HG03342 (cell line): ENCODE measurements around the gene VKORC1L1.
"Not testable (repeated sequence)": the region's sequence is repeated elsewhere in the genome, so short reads cannot be mapped to it uniquely, and the experiment has no call there.

Experiments
- ATAC-seq: cut with Tn5 transposase; IDR thresholded peaks from one replicate; pipeline ENCODE4 v1.9.1; 2021; ENCODE audit warnings: mild to moderate bottlenecking, moderate library complexity; ENCODE audit not compliant: unreplicated experiment

VKORC1L1 gene

DNA sequence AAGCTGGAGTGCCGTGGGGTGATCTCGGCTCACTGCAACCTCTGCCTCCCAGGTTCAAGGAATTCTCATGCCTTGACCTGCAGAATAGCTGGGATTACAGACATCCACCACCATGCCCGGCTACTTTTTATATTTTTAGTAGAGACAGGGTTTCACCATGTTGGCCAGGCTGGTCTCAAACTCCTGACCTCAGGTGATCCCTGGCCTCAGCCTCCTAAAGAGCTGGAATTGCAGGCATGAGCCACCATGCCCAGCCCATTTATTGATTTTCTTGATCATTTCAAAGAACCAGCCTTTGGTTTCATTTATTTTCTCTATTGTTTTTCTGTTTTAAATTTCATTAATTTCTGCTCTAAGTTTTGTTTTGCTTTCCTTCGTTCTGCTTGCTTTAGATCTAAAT, 58.8 kb downstream of the VKORC1L1 start:
- no peak for ATAC-seq

DNA sequence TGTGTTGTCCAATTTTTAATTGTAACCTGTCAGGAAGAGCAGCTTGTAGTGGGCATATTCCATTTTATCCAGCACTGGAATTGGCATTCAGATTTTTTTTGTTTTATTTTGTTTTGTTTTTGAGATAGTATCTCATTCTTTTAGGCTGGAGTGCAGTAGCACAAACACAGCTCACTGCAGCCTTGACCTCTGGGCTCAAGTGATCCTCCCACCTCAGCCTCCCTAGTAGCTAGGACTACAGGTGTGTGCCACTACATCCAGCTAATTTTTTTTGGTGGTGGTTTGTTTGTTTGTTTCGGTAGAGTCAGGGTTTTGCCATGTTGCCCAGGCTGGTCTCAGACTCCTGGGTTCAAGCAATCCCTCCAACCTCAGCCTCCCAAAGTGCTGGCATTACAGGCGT, 64.4 kb downstream of the VKORC1L1 start:
- no peak for ATAC-seq

DNA sequence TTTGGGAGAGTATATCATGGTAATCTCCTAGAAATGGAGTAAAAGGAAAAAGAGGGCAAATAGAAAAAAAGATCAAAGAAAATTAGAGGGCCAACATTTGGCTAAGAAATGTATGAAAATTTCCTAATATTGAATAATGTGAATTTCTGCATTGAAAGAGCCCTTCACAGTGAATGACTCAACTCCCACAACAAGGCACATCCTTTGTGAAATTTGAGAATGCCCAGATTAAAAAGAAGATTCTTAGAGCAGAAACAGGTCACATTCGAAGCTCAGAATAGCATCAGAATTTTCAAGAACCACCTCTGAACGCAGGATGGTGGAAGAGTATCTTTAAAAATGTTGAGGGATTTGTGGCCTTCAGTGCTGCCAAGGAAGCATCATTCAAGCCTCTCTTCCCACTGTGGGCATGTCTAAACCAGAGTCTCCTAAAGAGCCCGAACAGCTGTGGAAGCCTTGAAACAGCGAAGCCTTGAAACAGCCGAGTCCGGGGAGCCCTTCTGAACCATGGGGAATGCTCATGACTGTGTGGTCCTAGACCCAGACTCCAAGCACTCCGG, 65.5 kb downstream of the VKORC1L1 start:
- no peak for ATAC-seq

DNA sequence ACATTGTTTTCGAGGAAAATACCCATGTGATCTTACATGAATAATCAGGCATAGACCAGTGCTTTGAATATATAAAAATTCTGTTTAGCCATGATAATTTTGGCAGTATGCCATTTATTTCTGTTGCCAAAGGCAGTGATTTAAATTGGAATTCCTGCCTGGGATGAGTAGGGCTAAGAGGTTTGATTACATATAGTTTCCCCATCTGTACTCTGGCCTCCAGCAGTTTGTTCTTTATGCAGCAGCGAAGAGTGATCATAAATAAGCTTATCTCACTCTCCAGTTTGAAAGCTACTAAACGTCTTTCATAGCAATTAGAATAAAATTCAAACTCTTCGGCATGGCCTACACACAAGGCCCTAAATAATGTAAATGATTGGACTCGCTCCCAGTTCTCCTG, 72.9 kb downstream of the VKORC1L1 start:
- not testable (repeated sequence) for ATAC-seq

DNA sequence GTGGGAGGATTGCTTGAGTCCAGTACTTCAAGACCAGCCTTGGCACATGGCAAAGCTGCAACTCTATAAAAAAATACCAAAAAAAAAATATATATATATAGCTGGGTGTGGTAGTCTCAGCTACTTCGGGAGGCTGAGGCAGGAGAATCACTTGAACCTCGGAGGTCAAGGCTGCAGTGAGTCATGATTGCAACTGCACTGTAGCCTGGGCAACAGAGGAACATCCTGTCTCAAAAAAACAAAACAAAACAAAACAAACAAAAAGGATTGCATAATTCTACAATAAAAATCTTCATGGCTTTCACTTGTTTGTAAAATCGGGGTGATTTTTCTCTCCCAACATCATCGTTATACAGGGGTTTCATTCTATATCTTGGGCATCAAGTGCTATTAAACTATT, 74.0 kb downstream of the VKORC1L1 start:
- ATAC-seq: no peak

DNA sequence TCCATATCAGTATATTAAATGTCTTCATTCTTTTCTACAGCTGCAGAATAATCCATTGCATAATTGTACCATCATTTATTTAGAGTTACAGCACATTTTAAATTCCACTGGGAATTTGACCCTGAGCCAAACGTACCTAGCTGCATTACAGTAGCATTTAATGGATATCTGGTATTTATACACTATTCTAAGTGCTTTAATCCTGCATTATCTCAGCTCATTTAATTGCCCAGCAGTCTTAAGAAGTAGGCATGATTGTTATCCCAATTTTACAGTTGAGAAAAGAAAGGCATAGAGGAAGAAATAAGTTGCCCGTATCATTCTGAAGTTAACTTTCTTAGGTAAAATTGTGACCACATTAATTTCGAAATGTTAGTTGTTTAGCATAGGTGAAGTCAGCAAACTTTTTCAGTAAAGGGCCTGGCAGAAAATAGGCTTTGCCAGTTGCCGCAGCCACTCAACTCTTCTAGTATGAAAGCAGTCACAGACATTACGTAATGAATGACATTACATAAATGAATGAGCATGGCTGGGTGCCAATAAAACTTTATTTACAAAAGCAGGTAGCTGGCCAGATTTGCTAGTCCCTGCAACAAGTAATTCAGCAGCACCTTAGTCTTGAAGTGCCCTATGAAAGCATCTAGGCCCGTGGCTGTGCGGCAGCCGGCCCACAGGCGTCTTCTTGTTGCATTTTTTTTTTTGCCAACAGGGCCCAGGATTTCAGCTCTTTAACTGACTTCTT, 79.1 kb downstream of the VKORC1L1 start:
- ATAC-seq: no peak

DNA sequence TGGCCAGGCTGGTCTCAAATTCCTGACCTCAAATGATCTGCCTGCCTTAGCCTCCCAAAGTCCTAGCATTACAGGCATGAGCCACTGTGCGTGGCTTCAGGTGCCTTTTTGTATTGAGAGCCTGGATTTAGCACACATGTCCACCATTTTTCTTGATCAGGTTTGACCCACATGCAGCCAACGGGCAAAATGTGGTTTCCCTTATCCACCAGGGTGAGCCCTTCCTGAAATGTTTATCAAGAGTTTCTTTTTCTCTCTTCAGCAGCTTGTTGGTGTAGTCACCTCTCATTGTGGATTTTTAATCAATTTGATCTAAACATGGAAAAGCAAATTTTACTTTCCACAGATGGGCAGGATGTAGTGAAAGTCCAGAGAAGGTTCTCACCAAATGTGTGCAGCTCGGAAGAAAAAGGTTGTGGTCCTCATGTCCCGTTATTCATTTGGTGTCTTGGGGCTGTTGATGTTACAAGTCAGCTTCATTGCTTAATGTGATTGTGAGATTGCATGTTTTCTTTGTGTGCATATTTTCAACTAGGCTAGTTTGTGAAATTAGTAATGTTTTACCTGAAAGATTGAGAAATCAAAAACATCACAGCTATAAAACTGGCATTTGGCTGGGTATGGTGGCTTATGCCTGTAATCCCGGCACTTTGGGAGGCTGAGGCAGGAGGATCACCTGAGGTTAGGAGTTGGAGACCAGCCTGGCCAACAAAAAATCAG, 80.3 kb downstream of the VKORC1L1 start:
- ATAC-seq: no peak

DNA sequence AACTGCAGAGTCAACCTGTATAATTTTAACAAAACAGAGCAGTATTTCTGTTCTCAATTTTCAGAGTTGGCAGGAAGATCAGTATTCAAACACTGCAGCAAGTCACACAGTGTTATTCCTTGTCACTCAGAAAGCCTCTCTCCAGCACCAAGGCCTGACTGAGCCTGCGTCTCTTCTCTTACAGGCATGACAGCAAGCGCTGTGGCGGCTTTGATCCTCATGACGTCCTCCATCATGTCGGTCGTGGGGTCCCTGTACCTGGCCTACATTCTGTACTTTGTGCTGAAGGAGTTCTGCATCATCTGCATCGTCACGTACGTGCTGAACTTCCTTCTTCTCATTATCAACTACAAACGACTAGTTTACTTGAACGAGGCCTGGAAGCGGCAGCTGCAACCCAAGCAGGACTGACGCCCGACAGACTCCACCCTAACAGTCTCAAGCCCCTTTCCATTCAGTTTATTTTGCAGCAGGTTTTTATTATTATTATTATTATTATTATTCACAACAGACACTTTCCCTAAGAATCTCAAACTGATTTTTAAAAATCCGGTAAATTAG, 81.1 kb downstream of the VKORC1L1 start:
- ATAC-seq: no peak

DNA sequence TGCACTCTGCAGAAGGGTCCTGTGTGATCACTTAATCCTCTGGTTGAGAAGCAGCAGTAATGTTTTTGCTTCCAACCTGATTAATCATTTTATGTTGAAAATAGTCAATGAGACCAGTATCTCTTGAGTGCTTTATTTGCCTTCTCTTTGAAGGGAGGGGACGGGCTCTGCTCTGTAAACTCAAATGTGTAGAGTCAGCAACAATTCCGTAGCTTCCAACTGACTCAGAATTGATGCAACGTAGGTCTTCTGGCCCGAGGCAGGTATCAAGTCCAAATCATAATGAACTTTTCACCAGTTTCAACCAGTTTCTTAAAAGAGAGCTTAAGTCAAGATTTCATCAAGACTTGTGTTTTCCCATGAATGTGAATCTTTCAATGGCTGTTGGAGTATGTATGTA, 82.8 kb downstream of the VKORC1L1 start:
- ATAC-seq: no peak

DNA sequence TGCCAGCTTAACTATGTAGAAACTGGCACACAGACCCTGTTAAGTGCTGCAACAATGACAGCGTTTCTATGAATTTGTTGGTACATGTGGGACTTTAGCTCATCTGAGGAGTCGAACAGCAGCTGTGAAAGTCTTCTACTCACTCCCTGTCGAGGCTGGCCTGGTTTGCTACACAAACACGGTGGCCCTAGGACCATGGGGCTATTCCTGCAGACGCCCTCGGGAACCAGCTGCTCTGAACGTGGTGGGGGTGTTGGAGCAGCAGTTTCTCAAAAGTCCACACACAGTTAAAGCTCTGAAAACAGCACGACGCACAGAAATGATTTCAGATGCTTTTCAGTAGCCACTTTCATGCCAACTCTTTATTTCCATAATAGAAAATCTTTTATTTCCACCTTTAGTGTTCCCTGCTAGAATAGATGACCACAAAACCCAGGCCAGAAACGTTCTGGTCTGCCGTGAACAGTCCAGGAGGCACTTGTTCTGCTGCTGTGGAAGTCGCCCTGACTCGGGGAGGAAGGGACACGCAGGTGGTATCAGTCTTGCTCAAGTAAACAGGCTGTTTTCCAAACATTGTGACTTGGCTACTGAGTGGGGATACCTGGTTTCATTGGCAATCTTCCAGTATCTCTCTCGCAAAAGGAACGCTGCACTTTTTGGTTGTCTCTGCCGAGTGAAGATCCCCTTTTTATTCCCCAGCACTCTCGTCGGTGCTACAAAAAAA, 87.6 kb downstream of the VKORC1L1 start:
- ATAC-seq: no peak

DNA sequence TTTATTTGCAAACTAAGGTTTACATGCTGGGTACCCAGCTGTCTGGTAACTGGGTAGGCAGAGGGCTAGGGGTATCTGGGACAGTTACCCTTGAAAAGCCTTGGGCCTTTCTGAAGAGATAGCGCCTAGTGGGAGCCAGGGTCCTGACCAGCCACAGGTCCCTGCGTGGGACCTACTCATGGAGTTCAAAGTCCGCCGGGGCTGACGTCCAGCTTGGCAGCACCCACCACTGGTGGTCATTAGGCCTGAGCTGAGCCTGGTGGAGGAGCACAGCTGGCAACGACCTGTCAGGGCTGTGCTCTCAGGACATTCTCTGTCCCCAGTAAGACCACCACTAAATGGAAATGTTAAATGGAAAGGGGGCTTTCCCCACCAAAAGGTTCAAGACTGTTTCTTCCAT, 89.2 kb downstream of the VKORC1L1 start:
- ATAC-seq: no peak

DNA sequence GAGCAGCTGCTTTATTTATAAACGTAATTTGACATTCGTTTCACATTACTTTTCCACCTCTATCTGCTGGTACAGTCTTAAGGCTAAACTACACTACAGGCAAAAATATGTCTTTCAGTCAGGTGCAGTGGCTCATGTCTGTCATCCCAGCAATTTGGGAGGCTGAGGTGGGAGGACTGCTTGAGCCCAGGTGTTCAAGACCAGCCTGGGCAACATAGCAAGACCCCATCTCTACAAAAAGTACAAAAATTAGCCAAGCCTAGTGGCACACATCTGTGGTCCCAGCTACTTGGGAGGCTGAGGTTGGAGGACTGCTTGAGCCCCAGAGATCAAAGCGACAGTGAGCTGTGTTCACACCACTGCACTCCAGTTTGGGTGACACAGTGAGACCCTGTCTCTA, 91.8 kb downstream of the VKORC1L1 start:
- not testable (repeated sequence) for ATAC-seq

DNA sequence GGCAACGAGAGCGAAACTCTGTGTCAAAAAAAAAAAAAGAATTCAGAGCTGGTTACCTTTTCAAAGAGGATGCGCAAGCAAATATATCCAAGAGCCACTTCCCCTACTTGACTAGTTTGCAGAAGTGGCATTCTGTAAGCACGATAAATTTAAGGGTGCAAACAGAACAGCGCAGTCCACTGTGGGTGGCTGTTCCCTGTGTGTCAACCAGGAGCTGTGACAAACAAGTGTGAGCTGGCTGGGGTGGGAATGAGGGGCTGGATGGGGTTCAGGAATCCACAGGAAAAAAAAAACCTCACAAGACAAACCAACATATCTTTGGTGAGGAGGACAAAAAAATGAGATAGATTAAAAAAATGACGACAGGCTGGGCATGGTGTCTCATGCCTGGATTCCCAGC, 93.3 kb downstream of the VKORC1L1 start:
- no peak for ATAC-seq

DNA sequence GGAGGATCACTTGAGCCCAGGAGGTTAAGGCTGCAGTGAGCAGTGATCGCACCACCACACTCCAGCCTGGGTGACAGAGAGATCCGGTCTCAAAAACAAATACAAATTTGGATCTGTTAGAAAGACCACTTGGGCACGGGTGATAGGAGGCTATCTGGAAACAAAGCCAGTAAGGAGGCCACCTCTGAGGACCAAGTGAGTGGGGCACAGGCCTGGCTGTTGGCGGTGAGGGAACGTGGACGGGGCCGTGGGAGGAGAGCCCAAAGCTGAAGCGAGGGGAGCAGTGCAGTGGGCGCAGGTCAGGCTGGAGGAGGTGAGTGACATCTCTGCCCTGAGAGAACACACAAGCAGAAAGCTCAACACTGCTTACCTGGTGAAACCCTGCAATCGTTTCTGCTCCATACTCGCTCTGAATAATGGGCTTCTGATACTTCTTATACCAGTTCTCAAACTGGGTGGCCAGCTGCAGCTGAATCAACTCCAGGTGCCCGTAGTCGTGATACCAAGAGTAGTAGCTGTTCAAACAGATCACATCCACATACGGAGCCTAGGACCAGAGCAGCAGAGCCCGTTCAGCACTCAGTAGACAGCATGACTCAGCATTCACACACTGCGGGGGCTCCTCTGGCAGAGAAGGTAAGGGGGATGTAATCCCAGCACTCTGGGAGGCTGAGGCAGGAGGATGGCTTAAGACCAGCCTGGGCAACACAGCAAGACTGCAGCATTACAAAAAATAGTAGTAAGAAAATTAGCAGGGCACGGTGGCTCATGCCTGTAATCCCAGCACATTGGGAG, 94.7 kb downstream of the VKORC1L1 start:
- ATAC-seq: no peak

DNA sequence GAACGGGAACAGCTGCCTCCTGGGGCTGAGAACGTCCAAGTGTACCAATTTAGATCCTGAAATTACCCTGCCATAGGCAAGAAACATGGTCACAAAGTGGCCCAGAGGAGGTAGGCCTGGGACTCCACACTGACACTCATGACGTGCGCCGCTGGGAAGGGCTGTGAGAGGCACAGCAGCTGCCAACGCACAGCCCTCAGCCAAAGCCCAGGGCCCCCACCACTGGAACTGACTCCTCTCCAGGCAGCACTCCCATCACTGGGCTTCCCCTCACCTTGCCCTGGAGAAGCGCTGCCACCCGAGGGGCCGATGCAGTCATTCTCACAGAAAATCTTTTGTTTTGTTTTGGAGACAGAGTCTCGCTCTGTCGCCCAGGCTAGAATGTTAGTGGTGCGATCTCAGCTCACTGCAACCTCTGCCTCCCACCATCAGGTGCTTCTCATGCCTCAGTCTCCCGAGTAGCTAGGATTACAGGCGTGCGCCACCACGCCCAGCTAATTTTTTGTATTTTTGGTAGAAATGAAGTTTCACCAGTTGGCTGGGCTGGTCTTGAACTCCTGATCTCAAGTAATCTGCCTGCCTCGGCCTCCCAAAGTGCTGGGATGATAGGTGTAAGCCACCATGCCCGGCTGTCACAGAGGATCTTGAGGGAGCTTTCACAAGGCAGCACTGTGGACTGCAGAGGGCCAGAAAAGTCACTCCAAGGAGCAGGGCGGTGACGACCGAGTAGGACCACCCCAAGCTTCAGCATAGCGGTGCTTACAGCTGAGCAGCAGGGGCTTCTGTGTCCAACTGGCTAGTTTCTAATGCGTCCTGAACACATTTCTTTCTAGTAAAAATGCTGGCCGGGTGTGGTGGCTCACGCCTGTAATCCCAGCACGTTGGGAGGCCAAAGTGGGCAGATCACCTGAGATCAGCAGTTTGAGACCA, 95.6 kb downstream of the VKORC1L1 start:
- no peak for ATAC-seq

DNA sequence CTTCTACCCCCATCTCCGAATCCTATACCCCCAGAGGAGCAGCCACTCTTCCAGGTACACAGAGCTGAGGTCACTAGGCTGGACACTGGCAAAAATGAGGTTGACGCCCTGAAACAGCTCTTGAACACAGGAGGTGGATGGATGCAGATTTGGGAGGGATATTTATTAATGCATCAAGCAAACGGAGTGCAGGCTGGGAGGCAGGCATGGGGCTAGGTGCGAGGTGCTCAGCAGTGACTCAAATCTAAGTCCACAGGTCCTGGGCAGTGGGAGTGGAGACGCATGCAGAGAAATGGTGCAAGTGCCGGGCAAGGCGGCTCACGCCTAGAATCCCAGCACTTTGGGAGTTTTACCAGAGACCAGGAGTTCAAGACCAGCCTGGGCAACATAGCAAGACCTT, 98.1 kb downstream of the VKORC1L1 start:
- ATAC-seq: no peak

DNA sequence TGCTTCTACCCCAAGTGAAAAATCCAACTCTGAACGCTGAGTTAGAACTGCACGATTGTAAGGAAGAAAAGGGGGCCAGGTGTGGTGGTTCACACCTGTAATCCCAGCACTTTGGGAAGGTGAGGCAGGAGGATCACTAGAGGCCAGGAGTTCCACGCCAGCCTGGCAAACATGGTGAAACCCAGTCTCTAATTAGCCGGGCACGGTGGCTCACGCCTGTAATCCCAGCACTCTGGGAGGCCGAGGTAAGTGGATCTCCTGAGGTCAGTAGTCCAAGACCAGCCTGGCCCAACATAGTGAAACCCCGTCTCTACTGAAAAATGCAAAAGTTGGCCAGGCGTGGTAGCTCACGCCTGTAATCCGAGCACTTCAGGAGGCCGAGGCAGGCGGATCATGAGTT, 100.1 kb downstream of the VKORC1L1 start:
- ATAC-seq: no peak

DNA sequence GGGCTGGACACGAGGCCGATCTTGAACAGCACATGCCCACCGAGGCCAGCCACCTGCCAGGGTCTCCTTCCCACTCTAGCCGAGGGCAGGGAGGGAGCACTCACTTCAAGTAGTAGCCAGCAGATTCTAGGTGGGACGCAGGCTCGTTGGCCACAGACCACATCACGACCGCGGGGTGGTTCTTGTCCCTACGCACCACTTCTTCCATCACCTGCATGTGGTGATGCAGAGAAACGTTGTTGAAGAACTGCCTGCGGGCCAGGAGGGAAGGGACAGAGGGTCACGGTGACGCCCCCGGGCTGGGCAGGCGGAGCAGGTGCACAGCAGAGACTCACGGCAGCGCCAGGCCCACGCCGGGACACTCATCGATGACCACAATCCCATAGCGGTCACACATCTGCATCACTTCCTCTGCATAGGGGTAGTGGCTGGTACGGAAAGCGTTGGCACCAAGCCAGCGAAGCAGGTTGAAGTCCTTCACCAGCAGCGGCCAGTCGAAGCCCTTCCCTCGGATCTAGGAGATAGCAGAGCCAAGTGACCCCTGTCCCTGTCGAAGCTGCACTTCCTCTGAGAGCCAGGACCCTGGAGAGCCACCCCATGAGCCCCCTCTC, 101.4 kb downstream of the VKORC1L1 start:
- ATAC-seq: no peak

DNA sequence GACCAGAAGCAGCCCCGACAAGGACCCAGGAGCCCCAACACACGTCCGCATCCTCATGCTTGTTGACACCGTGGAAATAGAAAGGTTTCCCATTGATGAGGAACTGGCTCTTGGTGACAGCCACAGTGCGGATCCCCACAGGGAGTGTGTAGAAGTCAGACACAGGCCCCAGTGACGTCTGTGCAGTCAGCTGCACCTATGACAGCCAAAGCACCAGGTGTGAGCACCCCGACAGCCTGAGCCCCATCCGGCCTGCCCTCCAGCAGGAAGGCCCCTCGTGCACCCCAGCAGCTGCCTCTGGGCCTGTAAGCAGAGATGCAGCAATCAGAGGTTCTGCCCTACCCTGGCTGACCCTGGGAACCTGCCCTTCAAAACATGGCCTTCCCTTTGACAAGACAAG, 102.0 kb downstream of the VKORC1L1 start:
- no peak for ATAC-seq
